ENCODE data around the gene RNF113B. TPM values are rescaled to one million over a fixed set of nuclear protein-coding genes. Genes with fewer than 3 reads are reported as not detected.

The RNF113B gene
- total RNA-seq, 1 experiment from 2014 or later, result not detected

GRCh38 chr13:98180092-98180491, 3.0 kb upstream of the RNF113B start:
- no peak for DNase-seq (ENCODE audit: extremely low read depth, low read depth)

- DNase-seq (ENCODE audit: extremely low read depth, low read depth), result no peak
Observed at GRCh38 chr13:98175823-98176222, 1.2 kb downstream of the RNF113B start.

GRCh38 chr13:98175043-98175442, 2.0 kb downstream of the RNF113B start:
- DNase-seq (ENCODE audit: extremely low read depth, low read depth), result no peak

GRCh38 chr13:98174307-98174706, 2.8 kb downstream of the RNF113B start:
- DNase-seq (ENCODE audit: extremely low read depth, low read depth), result no peak

- DNase-seq (ENCODE audit: extremely low read depth, low read depth), result no peak
Observed at GRCh38 chr13:98173431-98174152, 3.5 kb downstream of the RNF113B start.

- DNase-seq (ENCODE audit: extremely low read depth, low read depth), result no peak
Observed at GRCh38 chr13:98172590-98173422, 4.3 kb downstream of the RNF113B start.

- no peak for DNase-seq (ENCODE audit: extremely low read depth, low read depth)
Observed at GRCh38 chr13:98171900-98172589, 5.0 kb downstream of the RNF113B start.

- DNase-seq (ENCODE audit: extremely low read depth, low read depth), result no peak
Observed at GRCh38 chr13:98169331-98169730, 7.7 kb downstream of the RNF113B start.

GRCh38 chr13:98162935-98163334, 14.1 kb downstream of the RNF113B start:
- DNase-seq (ENCODE audit: extremely low read depth, low read depth), result no peak

GRCh38 chr13:98158172-98158899, 18.7 kb downstream of the RNF113B start:
- DNase-seq (ENCODE audit: extremely low read depth, low read depth), result no peak

GRCh38 chr13:98157609-98158008, 19.5 kb downstream of the RNF113B start:
- DNase-seq (ENCODE audit: extremely low read depth, low read depth), result no peak

- no peak for DNase-seq (ENCODE audit: extremely low read depth, low read depth)
Observed at GRCh38 chr13:98157188-98157587, 19.9 kb downstream of the RNF113B start.

- no peak for DNase-seq (ENCODE audit: extremely low read depth, low read depth)
Observed at GRCh38 chr13:98156259-98156658, 20.8 kb downstream of the RNF113B start.

GRCh38 chr13:98155475-98156109, 21.5 kb downstream of the RNF113B start:
- no peak for DNase-seq (ENCODE audit: extremely low read depth, low read depth)

- no peak for DNase-seq (ENCODE audit: extremely low read depth, low read depth)
Observed at GRCh38 chr13:98150832-98151479, 26.1 kb downstream of the RNF113B start.

GRCh38 chr13:98147521-98147920, 29.5 kb downstream of the RNF113B start:
- DNase-seq (ENCODE audit: extremely low read depth, low read depth), result no peak

GRCh38 chr13:98144801-98145350, 32.2 kb downstream of the RNF113B start:
- no peak for DNase-seq (ENCODE audit: extremely low read depth, low read depth)

GRCh38 chr13:98144027-98144741, 32.9 kb downstream of the RNF113B start:
- DNase-seq (ENCODE audit: extremely low read depth, low read depth), result no peak

- no peak for DNase-seq (ENCODE audit: extremely low read depth, low read depth)
Observed at GRCh38 chr13:98143601-98144026, 33.5 kb downstream of the RNF113B start.

Data from NCI-H460 (cell line).